HepG2 (cell line): ENCODE results near the gene POMP. TPM values are rescaled to one million over a fixed set of nuclear protein-coding genes. Genes with fewer than 3 reads are reported as not detected.

Experiments
- FIP1L1 ChIP-seq: fragments of 200-400 bp; formaldehyde crosslinking; IDR thresholded peaks from 2 replicates; pipeline ENCODE4 v1.6.1; 2018; ENCODE audit warnings: low read depth, mild to moderate bottlenecking, low read length, moderate library complexity, borderline replicate concordance; ENCODE audit not compliant: insufficient read depth
- KDM5A ChIP-seq: fragments of 200-600 bp; sonication (generic); IDR thresholded peaks from 2 replicates; pipeline ENCODE4 v1.7.0; 2018; ENCODE audit warnings: antibody characterized with exemption, mild to moderate bottlenecking, low read length, borderline replicate concordance
- MED8 ChIP-seq: sonication (generic); formaldehyde crosslinking; IDR thresholded peaks from 2 replicates; pipeline ENCODE4 v1.8.1; 2023; ENCODE audit warnings: mild to moderate bottlenecking, missing genetic modification reagents; ENCODE audit not compliant: insufficient replicate concordance
- NFYB ChIP-seq: sonication (generic); formaldehyde crosslinking; IDR thresholded peaks from 2 replicates; pipeline ENCODE4 v1.4.0; 2020; ENCODE audit warnings: missing genetic modification reagents
- PCBP1 ChIP-seq: fragments of 200-400 bp; formaldehyde crosslinking; IDR thresholded peaks from 2 replicates; pipeline ENCODE4 v1.6.1; 2017; ENCODE audit warnings: mild to moderate bottlenecking, low read depth, low read length, borderline replicate concordance
- RORA ChIP-seq: sonication (generic); formaldehyde crosslinking; IDR thresholded peaks from 2 replicates; pipeline ENCODE4 v1.5.0; 2020; ENCODE audit warnings: mild to moderate bottlenecking, missing genetic modification reagents, moderate library complexity
- STAG1 ChIP-seq: sonication (generic); formaldehyde crosslinking; IDR thresholded peaks from 2 replicates; pipeline ENCODE4 v1.4.0; 2020; ENCODE audit warnings: missing genetic modification reagents
- STAT5B ChIP-seq: sonication (generic); formaldehyde crosslinking; IDR thresholded peaks from 2 replicates; pipeline ENCODE4 v1.4.0; 2020; ENCODE audit warnings: missing genetic modification reagents
- ZBTB8A ChIP-seq: sonication (generic); formaldehyde crosslinking; IDR thresholded peaks from 2 replicates; pipeline ENCODE4 v1.4.0; 2020; ENCODE audit warnings: mild to moderate bottlenecking, low read depth, missing genetic modification reagents, borderline replicate concordance
- ZNF136 ChIP-seq: sonication (generic); formaldehyde crosslinking; IDR thresholded peaks from 2 replicates; pipeline ENCODE4 v1.8.1; 2022; ENCODE audit warnings: low read depth, mild to moderate bottlenecking, moderate library complexity, missing genetic modification reagents
- ZNF234 ChIP-seq: sonication (generic); formaldehyde crosslinking; conservative IDR thresholded peaks from 2 replicates; pipeline ENCODE4 v1.5.1; 2020; ENCODE audit warnings: mild to moderate bottlenecking, missing genetic modification reagents
- ZNF501 ChIP-seq: sonication (generic); formaldehyde crosslinking; IDR thresholded peaks from 2 replicates; pipeline ENCODE4 v1.5.1; 2020; ENCODE audit warnings: mild to moderate bottlenecking, moderate library complexity, missing genetic modification reagents
- ZNF569 ChIP-seq: sonication (generic); formaldehyde crosslinking; IDR thresholded peaks from 2 replicates; pipeline ENCODE4 v1.5.0; 2020; ENCODE audit warnings: mild to moderate bottlenecking, missing genetic modification reagents, moderate library complexity, borderline replicate concordance
- ZNF577 ChIP-seq: sonication (generic); formaldehyde crosslinking; IDR thresholded peaks from 2 replicates; pipeline ENCODE4 v1.4.0; 2020; ENCODE audit warnings: mild to moderate bottlenecking, low read depth, missing genetic modification reagents, borderline replicate concordance
- ZNF83 ChIP-seq: sonication (generic); formaldehyde crosslinking; IDR thresholded peaks from 2 replicates; pipeline ENCODE4 v1.4.0; 2020; ENCODE audit warnings: missing genetic modification reagents, mild to moderate bottlenecking, borderline replicate concordance
- ZNF879 ChIP-seq: sonication (generic); formaldehyde crosslinking; IDR thresholded peaks from 2 replicates; pipeline ENCODE4 v1.8.1; 2023; ENCODE audit warnings: missing genetic modification reagents
- ZSCAN29 ChIP-seq: sonication (generic); formaldehyde crosslinking; conservative IDR thresholded peaks from 2 replicates; pipeline ENCODE4 v1.4.0; 2020; ENCODE audit warnings: mild to moderate bottlenecking, missing genetic modification reagents
- polyA plus RNA-seq, 8 experiments: library from polyadenylated mRNA; depleted of rRNA in 3 of 8; stranded (reverse) in 7 of 8; unstranded in 1 of 8; fragments of >200 nt; fragmentation: Illumina TruSeq in 4 of 8; extraction: Trizol in 4 of 8; gene quantifications; 2 replicates each; pipeline versions ENCODE4 v1.2.1 to v1.2.3, GENCODE V29; 2011 to 2016; ENCODE audit warnings: low read depth in 4 of 8, missing spikeins in 1 of 8, mixed read lengths in 1 of 8; ENCODE audit not compliant: insufficient read depth in 1 of 8
- total RNA-seq, 5 experiments: library from RNA; depleted of rRNA; stranded (reverse); fragments of >200 nt; fragmentation: Illumina TruSeq; extraction: Trizol; gene quantifications; 2 replicates each; pipeline ENCODE4 v1.2.3, GENCODE V29; 2016; ENCODE audit warnings: low read depth in 1 of 5
- TF ChIP-seq, protein P1 (sequence below): sonication (generic); formaldehyde crosslinking; IDR thresholded peaks from 2 replicates; pipeline ENCODE4 v1.4.0; 2020; ENCODE audit warnings: mild to moderate bottlenecking, missing genetic modification reagents, borderline replicate concordance
- TF ChIP-seq, protein P2 (sequence below): sonication (generic); formaldehyde crosslinking; IDR thresholded peaks from 2 replicates; pipeline ENCODE4 v1.5.1; 2020; ENCODE audit warnings: missing genetic modification reagents, mild to moderate bottlenecking, borderline replicate concordance
- TF ChIP-seq, protein P3 (sequence below): sonication (generic); formaldehyde crosslinking; conservative IDR thresholded peaks from 2 replicates; pipeline ENCODE4 v1.4.0; 2020; ENCODE audit warnings: missing genetic modification reagents

The POMP gene
- total and polyA plus RNA-seq, 2 of the 13 experiments (the other 11 are each of a cell fraction or from before 2014, with no cell fraction given), result 30.6 to 118 TPM

DNA sequence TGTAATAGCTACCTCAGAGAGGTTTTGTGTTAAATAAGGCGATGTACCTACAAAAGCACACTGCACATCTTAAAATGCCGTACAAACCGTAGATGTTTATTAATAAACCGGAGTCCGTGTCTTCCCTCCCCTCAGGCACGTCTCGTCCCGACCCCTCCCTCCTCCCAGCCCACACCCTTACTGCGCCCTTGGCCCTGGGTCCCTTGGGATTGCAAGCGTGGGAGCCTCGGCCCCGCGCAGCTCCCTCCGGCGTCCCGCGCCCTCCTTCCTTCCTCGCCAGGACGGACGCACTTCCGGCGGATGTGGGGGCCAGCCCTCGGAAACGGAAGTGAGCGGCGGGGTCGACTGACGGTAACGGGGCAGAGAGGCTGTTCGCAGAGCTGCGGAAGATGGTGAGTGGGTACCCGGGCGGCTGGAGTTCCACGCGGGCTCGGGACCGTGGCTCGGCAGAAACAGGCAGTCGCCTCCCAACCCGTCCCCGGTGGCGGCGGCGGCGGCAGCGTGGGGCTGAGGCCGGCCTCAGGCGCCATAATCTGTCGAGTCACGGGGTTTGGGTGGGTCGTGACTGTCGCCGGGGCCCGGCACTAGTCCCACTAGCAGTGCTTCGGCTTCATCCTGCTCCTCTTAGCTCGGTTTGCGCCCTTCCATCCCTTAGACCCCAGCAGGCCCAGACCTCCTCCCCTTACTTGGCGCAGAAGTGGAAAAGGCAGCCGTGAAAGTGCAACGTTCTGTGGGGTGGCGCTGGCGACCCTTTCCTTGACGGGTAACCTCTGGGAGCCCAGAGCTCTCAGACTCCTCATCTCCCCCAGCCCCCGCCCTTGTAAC lies at the start of gene POMP (continued):
- TF ChIP-seq, protein P1, sequence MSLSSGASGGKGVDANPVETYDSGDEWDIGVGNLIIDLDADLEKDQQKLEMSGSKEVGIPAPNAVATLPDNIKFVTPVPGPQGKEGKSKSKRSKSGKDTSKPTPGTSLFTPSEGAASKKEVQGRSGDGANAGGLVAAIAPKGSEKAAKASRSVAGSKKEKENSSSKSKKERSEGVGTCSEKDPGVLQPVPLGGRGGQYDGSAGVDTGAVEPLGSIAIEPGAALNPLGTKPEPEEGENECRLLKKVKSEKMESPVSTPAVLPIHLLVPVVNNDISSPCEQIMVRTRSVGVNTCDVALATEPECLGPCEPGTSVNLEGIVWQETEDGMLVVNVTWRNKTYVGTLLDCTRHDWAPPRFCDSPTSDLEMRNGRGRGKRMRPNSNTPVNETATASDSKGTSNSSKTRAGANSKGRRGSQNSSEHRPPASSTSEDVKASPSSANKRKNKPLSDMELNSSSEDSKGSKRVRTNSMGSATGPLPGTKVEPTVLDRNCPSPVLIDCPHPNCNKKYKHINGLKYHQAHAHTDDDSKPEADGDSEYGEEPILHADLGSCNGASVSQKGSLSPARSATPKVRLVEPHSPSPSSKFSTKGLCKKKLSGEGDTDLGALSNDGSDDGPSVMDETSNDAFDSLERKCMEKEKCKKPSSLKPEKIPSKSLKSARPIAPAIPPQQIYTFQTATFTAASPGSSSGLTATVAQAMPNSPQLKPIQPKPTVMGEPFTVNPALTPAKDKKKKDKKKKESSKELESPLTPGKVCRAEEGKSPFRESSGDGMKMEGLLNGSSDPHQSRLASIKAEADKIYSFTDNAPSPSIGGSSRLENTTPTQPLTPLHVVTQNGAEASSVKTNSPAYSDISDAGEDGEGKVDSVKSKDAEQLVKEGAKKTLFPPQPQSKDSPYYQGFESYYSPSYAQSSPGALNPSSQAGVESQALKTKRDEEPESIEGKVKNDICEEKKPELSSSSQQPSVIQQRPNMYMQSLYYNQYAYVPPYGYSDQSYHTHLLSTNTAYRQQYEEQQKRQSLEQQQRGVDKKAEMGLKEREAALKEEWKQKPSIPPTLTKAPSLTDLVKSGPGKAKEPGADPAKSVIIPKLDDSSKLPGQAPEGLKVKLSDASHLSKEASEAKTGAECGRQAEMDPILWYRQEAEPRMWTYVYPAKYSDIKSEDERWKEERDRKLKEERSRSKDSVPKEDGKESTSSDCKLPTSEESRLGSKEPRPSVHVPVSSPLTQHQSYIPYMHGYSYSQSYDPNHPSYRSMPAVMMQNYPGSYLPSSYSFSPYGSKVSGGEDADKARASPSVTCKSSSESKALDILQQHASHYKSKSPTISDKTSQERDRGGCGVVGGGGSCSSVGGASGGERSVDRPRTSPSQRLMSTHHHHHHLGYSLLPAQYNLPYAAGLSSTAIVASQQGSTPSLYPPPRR (CRISPR knock-in tag), result no peak
- no peak; the same call in 1 of the 2 replicates for TF ChIP-seq ZNF83 (CRISPR knock-in tag)
- TF ChIP-seq ZNF501 (CRISPR knock-in tag), result peak; percentile 81; the same call in 1 of the 2 replicates
- TF ChIP-seq, protein P2, sequence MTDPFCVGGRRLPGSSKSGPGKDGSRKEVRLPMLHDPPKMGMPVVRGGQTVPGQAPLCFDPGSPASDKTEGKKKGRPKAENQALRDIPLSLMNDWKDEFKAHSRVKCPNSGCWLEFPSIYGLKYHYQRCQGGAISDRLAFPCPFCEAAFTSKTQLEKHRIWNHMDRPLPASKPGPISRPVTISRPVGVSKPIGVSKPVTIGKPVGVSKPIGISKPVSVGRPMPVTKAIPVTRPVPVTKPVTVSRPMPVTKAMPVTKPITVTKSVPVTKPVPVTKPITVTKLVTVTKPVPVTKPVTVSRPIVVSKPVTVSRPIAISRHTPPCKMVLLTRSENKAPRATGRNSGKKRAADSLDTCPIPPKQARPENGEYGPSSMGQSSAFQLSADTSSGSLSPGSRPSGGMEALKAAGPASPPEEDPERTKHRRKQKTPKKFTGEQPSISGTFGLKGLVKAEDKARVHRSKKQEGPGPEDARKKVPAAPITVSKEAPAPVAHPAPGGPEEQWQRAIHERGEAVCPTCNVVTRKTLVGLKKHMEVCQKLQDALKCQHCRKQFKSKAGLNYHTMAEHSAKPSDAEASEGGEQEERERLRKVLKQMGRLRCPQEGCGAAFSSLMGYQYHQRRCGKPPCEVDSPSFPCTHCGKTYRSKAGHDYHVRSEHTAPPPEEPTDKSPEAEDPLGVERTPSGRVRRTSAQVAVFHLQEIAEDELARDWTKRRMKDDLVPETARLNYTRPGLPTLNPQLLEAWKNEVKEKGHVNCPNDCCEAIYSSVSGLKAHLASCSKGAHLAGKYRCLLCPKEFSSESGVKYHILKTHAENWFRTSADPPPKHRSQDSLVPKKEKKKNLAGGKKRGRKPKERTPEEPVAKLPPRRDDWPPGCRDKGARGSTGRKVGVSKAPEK (CRISPR knock-in tag), result peak; percentile 79; the same call in 1 of the 2 replicates
- TF ChIP-seq ZNF136, result no peak
- TF ChIP-seq STAG1 (CRISPR knock-in tag), result no peak
- TF ChIP-seq, protein P3, sequence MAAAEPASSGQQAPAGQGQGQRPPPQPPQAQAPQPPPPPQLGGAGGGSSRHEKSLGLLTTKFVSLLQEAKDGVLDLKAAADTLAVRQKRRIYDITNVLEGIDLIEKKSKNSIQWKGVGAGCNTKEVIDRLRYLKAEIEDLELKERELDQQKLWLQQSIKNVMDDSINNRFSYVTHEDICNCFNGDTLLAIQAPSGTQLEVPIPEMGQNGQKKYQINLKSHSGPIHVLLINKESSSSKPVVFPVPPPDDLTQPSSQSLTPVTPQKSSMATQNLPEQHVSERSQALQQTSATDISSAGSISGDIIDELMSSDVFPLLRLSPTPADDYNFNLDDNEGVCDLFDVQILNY (CRISPR knock-in tag), result peak; percentile 44; the same call in 1 of the 2 replicates
- no peak for TF ChIP-seq RORA (CRISPR knock-in tag)
- no peak for TF ChIP-seq MED8 (CRISPR knock-in tag)
- no peak for TF ChIP-seq STAT5B (CRISPR knock-in tag)
- 0 out of 2 replicates have a peak, but pooled peaks have one; percentile 21 for TF ChIP-seq ZNF577 (CRISPR knock-in tag)
- 0 out of 2 replicates have a peak, but pooled peaks have one; percentile 36 for TF ChIP-seq FIP1L1
- no peak; the same call in 1 of the 2 replicates for TF ChIP-seq ZNF879 (CRISPR knock-in tag)
- TF ChIP-seq ZSCAN29 (CRISPR knock-in tag), result no peak
- TF ChIP-seq KDM5A, result peak; percentile 80
- no peak for TF ChIP-seq ZNF234 (CRISPR knock-in tag)
- no peak for TF ChIP-seq ZNF569 (CRISPR knock-in tag)
- no peak for TF ChIP-seq NFYB (CRISPR knock-in tag)
- no peak for TF ChIP-seq PCBP1
- no peak for TF ChIP-seq ZBTB8A
